GM21786 (cell line): Measurements from ENCODE around the gene GET3.

Source experiments
- ATAC-seq: cut with Tn5 transposase; IDR thresholded peaks from one replicate; pipeline ENCODE4 v1.9.1; 2021; ENCODE audit not compliant: unreplicated experiment

The GET3 gene

DNA sequence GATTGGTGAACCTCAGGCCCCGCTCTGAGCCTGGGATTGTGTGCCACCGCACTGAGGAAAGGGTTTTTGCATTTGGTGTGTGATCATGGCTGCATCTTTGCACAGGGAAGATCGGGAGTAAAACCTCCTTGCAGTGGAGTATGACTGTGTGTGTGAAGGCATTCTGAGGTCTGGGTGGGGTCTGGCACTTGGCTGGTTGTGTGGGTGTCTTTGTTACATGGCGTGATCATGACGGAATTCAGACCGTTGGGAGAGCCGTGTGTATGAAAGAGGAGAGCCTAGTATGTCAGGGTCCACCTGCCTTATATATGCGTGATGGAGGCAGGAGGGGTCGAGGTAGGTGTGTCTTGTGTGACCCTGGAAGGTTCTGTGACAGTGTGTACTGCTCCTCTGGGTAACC lies 13.6 kb downstream of the GET3 start:
- ATAC-seq, result no peak

DNA sequence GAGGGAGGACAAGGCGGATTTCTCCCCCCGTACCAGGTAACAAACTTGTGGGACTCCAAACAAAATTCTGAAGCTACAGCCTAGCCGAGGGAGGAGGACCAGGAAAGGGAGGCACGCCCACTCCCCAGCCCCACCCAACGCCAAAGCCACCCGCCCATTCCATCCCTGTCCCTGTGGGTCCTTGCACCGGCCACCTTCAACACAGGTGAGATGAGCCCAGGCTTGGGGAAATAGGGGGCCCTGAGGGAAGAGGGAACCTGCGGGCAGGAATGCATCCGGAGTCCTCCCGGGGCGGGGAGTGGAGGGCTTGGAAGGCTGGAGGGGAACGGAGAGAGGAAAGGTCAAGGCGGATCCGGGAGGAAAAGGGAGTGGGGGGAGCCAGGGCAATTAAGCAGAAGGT lies 14.3 kb downstream of the GET3 start, which contains the start of gene BEST2:
Gene BEST2 (plus strand): TSS at position 157 of the 400 bp plus-strand sequence. CDS start 802 bp downstream, outside the sequence.
- no peak for ATAC-seq

- ATAC-seq, result no peak
These were observed 14.9 kb downstream of the GET3 start for GRCh38 chr19:12752056-12752781.

DNA sequence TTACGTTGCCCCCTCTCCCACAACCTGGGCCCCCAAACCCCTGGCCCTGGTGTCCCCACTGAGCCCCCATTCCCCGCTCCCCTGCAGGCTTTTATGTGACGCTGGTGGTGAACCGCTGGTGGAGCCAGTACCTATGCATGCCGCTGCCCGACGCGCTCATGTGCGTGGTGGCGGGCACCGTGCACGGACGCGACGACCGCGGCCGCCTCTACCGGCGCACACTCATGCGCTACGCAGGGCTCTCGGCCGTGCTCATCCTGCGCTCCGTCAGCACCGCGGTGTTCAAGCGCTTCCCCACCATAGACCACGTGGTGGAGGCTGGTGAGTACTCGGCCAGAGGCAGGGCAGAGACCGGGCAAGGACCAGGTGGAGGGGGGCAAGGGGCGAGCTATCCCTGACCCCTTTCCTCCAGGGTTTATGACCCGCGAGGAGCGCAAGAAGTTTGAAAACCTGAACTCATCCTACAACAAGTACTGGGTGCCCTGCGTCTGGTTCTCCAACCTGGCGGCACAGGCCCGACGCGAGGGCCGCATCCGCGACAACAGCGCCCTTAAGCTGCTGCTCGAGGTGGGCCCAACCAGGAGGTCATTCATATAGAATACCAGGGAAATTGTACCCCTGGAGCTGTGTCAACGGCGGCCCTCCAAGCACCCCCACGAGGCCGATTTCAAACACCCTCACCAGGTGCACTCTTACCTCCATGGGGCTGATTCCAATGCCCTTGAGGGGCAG lies 17.3 kb downstream of the GET3 start:
- no peak for ATAC-seq

DNA sequence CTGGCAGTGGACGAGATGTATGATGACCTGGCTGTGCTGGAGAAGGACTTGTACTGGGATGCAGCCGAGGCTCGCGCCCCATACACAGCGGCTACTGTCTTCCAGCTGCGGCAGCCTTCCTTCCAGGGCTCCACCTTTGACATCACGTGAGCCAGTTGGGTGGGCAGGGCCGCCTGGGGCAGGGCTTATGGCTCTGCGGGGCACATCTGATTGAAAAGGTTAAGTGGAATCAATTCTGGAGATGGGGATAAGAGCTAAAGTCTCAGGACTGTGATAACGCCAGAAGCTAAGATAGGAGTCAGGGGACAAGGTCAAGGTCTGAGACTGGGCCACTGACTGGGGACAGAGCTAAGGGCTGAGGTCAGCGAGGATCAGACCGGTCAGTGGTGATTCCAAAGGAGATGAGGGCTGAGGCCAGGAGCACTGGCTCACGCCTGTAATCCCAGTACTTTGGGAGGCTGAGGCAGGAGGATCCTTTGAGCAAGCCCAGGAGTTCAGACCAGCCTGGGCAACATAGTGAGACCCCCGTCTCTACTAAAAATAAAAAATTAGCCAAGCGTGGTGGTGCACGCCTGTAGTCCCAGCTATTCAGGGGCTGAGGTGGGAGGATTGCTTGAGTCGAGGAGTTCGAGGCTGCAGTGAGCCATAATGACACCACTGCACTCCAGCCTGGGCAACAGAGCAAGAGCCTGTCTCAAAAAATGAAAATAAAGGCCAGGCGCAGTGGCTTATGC lies 19.0 kb downstream of the GET3 start:
- no peak for ATAC-seq

DNA sequence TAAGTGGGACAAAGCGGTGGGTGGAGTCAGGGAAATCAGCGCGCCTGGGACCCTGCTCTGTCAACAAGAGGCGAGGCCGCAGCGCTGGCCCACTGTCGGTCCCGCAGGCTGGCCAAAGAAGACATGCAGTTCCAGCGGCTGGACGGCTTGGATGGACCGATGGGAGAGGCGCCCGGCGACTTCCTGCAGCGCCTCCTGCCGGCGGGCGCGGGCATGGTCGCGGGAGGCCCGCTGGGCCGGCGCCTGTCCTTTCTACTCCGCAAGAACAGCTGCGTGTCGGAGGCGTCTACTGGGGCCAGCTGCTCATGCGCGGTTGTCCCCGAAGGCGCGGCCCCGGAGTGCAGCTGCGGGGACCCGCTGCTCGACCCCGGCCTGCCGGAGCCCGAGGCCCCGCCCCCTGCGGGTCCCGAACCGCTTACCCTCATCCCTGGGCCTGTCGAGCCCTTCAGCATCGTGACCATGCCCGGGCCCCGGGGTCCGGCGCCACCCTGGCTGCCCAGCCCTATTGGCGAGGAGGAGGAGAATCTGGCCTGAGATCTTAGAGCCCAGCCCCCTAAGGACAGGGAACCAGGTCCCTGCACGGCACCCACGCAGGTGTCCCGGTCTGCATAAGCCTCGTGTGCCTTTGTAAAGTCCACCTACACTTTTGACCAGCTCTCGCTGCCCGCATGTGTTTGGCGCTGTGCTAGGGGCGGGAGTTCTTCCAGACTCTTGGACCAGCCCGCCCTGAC lies 20.4 kb downstream of the GET3 start:
- no peak for ATAC-seq

- ATAC-seq, result no peak
These were observed 22.4 kb downstream of the GET3 start for GRCh38 chr19:12759686-12760085.

GRCh38 chr19:12763100-12763499 lies 25.8 kb downstream of the GET3 start:
- ATAC-seq, result no peak

DNA sequence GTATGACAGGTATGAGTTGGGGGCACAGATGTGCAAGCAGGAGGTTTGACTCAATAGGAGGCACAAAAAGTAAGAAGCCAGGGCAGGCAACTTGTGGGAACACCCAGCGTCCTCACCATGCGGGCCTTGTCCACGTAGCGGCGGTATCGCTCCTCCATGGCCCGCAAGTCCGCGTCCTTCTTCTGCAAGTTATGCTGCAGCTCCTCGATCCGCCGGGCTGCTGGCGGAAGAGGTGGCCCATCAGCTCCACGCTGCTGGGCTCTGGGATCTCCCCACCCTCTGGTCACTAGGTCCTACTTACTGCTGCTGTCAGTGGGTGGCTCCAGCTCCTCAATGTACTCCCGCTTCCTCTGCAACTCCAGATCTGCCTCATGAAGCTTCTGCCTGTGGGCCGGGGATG lies 27.4 kb downstream of the GET3 start:
- ATAC-seq, result no peak

DNA sequence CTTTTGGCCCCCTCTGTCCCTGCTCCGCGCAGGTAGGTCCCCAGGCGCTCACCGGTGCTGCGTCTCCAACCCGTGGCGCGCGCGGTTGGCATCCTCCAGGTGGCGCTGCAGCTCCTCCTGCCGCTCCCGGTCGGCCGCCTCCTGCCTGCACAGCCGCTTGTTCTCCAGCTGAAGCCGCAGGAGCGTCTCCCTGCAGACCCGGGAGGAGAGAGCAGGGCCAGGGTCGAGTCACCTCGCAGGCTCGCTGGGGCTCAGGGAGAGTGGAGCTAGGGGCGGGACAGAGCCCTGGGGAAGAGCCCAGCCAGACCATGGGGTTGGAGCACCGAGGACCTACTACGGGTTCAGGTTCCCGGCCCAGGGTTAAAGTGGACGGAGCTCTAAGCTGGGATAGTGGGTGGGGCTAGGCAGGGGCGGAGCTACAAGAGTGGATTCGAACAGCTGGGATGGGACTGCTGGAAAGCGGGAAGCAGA lies 28.8 kb downstream of the GET3 start:
- ATAC-seq, result no peak

- no peak for ATAC-seq
These were observed 29.9 kb downstream of the GET3 start for GRCh38 chr19:12767150-12767549.

DNA sequence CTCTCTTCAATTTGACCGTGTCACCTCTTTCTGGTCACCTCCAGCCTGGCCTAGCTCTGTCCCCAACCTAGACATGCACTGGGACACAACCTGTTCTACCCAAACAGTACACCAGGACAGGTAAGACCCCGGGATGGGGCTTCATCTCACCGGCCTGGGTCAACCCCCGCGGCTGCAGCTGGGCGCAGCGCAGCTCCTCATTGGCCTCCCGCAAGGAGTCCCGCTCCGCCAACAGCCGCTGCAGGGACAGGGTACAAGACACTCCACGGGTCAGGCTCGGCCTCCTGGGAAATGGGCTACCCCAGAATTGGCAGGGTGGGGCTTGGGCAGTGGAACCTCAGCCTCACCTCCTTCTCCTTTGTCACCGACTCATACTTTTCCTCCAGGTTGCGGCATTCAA lies 30.4 kb downstream of the GET3 start:
- ATAC-seq, result no peak

DNA sequence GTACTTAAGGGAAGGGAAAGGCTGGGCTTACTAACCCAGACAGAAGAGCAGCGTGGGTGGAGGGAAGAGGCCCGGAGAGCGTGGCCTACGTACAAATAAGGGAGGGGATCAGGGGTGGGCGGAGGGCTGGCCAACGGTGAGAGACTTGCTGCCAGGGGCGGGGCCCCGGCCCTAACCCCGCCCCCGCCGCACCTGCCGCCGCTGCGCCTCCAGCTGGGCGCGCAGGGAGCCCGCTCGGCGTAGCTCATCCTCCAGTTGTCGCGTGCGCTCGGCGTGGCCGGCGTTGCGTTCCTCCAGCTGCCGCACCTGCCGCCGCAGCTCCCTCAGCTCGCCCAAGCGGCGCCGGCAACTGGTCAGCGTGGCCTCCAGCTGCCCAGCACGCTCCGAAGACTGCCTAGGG lies 32.4 kb downstream of the GET3 start:
- ATAC-seq, result no peak

DNA sequence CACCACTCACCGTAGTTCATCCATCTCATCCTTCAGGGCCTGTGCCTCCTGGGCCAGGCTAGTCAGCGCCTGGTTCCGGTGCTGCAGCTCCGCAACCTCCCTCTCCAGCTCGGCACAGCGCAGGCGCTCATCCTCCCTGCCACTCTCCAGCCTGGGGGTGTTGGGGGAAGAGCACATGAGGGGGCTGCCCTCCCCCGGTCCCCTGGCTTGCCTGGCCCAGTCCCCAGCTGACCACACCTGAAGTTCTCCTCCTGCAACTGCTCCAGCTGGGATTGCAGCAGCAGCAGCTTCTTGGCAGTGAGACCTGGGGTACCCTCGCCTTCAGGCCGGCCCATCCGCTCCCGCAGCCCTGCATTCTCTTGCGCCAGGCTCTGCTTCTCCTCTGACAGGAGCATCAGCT lies 33.6 kb downstream of the GET3 start:
- no peak for ATAC-seq

- ATAC-seq, result no peak
These were observed 35.0 kb downstream of the GET3 start for GRCh38 chr19:12772323-12772722.

GRCh38 chr19:12773571-12773970 lies 36.3 kb downstream of the GET3 start:
- ATAC-seq, result no peak

DNA sequence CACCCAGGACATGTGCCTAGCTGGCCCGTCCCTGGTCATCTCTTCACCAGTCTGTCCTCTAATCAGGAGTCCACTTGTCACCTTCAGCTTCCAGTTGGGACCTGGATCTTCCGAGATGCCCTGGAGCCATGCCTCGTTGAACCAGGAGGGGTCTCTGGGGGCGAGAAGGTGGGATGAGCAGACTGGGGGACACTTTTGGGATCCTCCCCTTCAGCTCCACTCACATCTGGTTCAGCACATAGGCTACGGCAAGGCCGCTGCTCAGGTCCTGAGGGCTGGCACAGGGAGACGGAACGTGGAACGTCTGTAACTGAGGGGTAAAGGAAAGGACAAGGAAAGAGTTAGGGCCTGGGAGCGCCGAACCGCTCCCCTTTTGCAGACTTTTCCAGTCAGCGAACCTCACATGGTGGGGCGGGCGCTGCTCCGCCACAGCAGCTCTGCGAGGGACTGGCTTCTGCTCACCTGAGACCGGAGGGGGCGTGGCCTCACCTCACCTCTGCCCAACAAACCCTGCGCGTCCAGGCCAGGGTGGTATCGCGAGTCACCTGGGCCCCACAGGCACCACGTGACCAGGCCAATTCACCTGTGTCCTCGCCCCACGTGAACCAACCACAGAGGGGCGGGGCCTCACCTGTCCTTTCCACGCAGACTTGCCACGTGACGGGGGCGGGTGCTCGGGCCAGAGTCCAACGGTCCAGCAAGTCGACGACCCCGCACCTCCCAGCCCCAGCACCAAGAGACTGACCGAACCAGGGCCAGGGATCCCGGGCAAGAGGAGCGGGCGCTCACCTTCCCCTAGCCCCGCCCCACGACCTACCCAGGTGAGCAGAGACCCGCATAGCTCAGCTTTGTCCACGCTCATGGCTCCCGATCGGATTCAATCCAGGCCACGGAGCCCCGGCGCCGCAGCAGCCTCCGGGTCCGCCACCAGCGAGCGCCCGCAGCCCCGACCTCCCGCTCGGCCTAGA lies 37.6 kb downstream of the GET3 start, which contains the start of gene HOOK2:
Gene HOOK2 (minus strand): TSS at position 965 of the 968 bp plus-strand sequence. CDS start 103 bp downstream, at position 862.
- ATAC-seq, result peak; percentile 5

- ATAC-seq, result no peak
These were observed 40.1 kb downstream of the GET3 start for GRCh38 chr19:12777217-12778016.
